ENCODE measurements around the gene SAFB2.

- TF ChIP-seq, protein P1, sequence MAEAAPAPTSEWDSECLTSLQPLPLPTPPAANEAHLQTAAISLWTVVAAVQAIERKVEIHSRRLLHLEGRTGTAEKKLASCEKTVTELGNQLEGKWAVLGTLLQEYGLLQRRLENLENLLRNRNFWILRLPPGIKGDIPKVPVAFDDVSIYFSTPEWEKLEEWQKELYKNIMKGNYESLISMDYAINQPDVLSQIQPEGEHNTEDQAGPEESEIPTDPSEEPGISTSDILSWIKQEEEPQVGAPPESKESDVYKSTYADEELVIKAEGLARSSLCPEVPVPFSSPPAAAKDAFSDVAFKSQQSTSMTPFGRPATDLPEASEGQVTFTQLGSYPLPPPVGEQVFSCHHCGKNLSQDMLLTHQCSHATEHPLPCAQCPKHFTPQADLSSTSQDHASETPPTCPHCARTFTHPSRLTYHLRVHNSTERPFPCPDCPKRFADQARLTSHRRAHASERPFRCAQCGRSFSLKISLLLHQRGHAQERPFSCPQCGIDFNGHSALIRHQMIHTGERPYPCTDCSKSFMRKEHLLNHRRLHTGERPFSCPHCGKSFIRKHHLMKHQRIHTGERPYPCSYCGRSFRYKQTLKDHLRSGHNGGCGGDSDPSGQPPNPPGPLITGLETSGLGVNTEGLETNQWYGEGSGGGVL (CRISPR knock-in tag; IDR thresholded peaks at IDR 0.05): no peak
- TF ChIP-seq CTCF (IDR thresholded peaks at IDR 0.05 in 2 of 3, conservative IDR thresholded peaks at IDR 0.05 in 1 of 3; ENCODE audit: insufficient read depth in 2 of 3, low read depth in 1 of 3, low read length in 3 of 3): no peak
- no peak for TF ChIP-seq ZNF561 (CRISPR knock-in tag; conservative IDR thresholded peaks at IDR 0.05)
- TF ChIP-seq PHB2 (IDR thresholded peaks at IDR 0.05; ENCODE audit: low read depth): no peak
- TF ChIP-seq, protein P2, sequence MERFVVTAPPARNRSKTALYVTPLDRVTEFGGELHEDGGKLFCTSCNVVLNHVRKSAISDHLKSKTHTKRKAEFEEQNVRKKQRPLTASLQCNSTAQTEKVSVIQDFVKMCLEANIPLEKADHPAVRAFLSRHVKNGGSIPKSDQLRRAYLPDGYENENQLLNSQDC (CRISPR knock-in tag; IDR thresholded peaks at IDR 0.05): no peak
- TF ChIP-seq, protein P3, sequence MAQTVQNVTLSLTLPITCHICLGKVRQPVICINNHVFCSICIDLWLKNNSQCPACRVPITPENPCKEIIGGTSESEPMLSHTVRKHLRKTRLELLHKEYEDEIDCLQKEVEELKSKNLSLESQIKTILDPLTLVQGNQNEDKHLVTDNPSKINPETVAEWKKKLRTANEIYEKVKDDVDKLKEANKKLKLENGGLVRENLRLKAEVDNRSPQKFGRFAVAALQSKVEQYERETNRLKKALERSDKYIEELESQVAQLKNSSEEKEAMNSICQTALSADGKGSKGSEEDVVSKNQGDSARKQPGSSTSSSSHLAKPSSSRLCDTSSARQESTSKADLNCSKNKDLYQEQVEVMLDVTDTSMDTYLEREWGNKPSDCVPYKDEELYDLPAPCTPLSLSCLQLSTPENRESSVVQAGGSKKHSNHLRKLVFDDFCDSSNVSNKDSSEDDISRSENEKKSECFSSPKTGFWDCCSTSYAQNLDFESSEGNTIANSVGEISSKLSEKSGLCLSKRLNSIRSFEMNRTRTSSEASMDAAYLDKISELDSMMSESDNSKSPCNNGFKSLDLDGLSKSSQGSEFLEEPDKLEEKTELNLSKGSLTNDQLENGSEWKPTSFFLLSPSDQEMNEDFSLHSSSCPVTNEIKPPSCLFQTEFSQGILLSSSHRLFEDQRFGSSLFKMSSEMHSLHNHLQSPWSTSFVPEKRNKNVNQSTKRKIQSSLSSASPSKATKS (CRISPR knock-in tag; IDR thresholded peaks at IDR 0.05): no peak
- no peak for TF ChIP-seq RNF2 (IDR thresholded peaks at IDR 0.05)
- TF ChIP-seq ZEB2 (IDR thresholded peaks at IDR 0.05): no peak
- TF ChIP-seq SRSF3 (IDR thresholded peaks at IDR 0.05; ENCODE audit: insufficient read depth, low read length): no peak
- TF ChIP-seq POLR2AphosphoS5 (IDR thresholded peaks at IDR 0.05; ENCODE audit: control insufficient read depth, insufficient read depth, low read depth, low read length): no peak
- TF ChIP-seq RAD21 (CRISPR knock-in tag; conservative IDR thresholded peaks at IDR 0.05 in 1 of 2, IDR thresholded peaks at IDR 0.05 in 1 of 2): no peak
- no peak for TF ChIP-seq ETV5 (CRISPR knock-in tag; IDR thresholded peaks at IDR 0.05; ENCODE audit: low read depth)
- no peak for TF ChIP-seq POLR2A (conservative IDR thresholded peaks at IDR 0.05)
Measured at GRCh38 chr19:5644037-5644436, 21.5 kb upstream of the SAFB2 start.

Data from K562 (cell line).